AG04450 (cell line): ENCODE measurements around the gene DMRTB1. TPM values are rescaled to one million over a fixed set of nuclear protein-coding genes. Genes with fewer than 3 reads are reported as not detected.

Experiments
- CTCF ChIA-PET: fragments of 300-600, 350-600 bp; formaldehyde crosslinking; extraction: SDS; loops from one replicate; lab custom pipeline; 2022; ENCODE audit warnings: antibody characterized with exemption, inconsistent platforms; lab: Charles Lee
- POLR2A ChIA-PET: fragments of 350-600 bp; formaldehyde crosslinking; extraction: SDS; loops from one replicate; lab custom pipeline; 2021; ENCODE audit warnings: antibody characterized with exemption, inconsistent platforms; lab: Yijun Ruan, JAX
- DNase-seq: peaks from one replicate; pipeline ENCODE4 v3.0.0-alpha.2; 2011; ENCODE audit warnings: low read depth, low spot score
- H3K27ac ChIP-seq: one replicate; pipeline ENCODE4 v1.5.1; 2012; ENCODE audit warnings: low read depth, low read length, control low read depth
- H3K27me3 ChIP-seq: one replicate; pipeline ENCODE4 v1.6.0; 2012; ENCODE audit warnings: low read length; ENCODE audit not compliant: control insufficient read depth, insufficient read depth
- H3K4me3 ChIP-seq: 2 replicates; pipeline ENCODE4 v1.5.1; 2011; ENCODE audit warnings: mild to moderate bottlenecking, low read depth, low read length, control low read depth
- H3K9me3 ChIP-seq: 2 replicates; pipeline ENCODE4 v1.5.1; 2012; ENCODE audit warnings: low read length; ENCODE audit not compliant: control insufficient read depth, insufficient read depth
- polyA plus RNA-seq: library from polyadenylated mRNA; depleted of rRNA; stranded (reverse); fragments of >200 nt; gene quantifications from 2 replicates; pipeline ENCODE4 v1.2.3, GENCODE V29; 2011
- TF ChIP-seq, protein P1 (sequence below): IDR thresholded peaks from 2 replicates; pipeline ENCODE4 v1.5.1; 2011; ENCODE audit warnings: low read depth, low read length, control low read depth, inconsistent platforms

Gene DMRTB1
- polyA plus RNA-seq, 1 experiment: not detected

- TF ChIP-seq, protein P1, sequence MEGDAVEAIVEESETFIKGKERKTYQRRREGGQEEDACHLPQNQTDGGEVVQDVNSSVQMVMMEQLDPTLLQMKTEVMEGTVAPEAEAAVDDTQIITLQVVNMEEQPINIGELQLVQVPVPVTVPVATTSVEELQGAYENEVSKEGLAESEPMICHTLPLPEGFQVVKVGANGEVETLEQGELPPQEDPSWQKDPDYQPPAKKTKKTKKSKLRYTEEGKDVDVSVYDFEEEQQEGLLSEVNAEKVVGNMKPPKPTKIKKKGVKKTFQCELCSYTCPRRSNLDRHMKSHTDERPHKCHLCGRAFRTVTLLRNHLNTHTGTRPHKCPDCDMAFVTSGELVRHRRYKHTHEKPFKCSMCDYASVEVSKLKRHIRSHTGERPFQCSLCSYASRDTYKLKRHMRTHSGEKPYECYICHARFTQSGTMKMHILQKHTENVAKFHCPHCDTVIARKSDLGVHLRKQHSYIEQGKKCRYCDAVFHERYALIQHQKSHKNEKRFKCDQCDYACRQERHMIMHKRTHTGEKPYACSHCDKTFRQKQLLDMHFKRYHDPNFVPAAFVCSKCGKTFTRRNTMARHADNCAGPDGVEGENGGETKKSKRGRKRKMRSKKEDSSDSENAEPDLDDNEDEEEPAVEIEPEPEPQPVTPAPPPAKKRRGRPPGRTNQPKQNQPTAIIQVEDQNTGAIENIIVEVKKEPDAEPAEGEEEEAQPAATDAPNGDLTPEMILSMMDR: no peak
- no peak overlapping the region for H3K4me3 ChIP-seq
- POLR2A ChIA-PET: interaction anchor here (1.4 kb wide), 1 partner anchor 36 kb away, joined by 7 read pairs; no protein-coding TSS in a partner anchor
- H3K27ac ChIP-seq: peak overlapping the region; percentile 75
- H3K27me3 ChIP-seq: no peaks in the 10 kb centered on the region
- peak; percentile 51 for DNase-seq
- CTCF ChIA-PET: interaction anchor here (0.6 to 1.6 kb wide), 6 partner anchors 19 to 305 kb away, joined by 3 to 6 read pairs (median 3); no protein-coding TSS in a partner anchor
- H3K9me3 ChIP-seq: no peaks in the 10 kb centered on the region
Measured at GRCh38 chr1:53449021-53449420, 10.2 kb upstream of the DMRTB1 start.

DNA sequence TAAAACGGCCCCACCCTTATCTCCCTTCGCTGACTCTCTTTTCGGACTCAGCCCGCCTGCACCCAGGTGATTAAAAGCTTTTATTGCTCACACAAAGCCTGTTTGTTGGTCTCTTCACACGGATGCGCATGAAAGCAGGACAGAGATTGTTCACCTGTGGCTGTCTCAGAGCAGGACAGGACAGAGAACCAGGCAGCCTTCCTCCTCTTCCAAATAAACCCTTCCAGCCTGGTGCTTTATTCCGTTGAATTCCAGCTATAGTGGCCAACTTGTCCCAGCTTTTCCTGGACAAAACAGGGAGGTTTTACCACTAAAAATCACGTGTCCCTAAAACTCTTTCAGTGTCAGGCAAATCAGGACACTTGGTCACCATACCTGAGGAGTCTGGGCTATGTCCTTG is 9.5 kb upstream of the DMRTB1 start:
- TF ChIP-seq, protein P1: no peak
- CTCF ChIA-PET: interaction anchor here (0.8 to 1.4 kb wide), 7 partner anchors 14 to 304 kb away, joined by 3 to 11 read pairs (median 4); no protein-coding TSS in a partner anchor
- Histone ChIP-seq H3K9me3 (no peaks in the 10 kb centered on the region), H3K27ac (no peak overlapping the region), H3K4me3 (no peak overlapping the region), H3K27me3 (no peaks in the 10 kb centered on the region)
- POLR2A ChIA-PET: interaction anchor here (1.4 kb wide), 1 partner anchor 37 kb away, joined by 7 read pairs; no protein-coding TSS in a partner anchor
- DNase-seq: no peak

DNA sequence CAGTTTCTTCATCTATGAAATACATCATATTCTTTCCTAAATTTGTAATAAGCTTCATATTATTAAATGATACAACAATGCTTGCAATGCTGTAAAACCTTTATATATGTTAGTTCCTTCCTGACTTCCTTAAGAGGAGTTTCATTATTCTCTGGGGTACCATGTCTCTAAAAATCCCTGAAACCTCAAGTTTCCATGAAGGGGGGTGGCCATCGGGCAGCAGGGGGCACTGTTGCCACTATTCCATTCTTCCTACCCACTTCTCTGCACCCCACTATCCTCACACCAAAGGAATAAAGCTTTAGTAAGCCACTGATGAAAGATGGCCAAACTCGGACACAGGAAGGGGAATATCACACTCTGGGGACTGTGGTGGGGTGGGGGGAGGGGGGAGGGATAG is 9.0 kb upstream of the DMRTB1 start:
- Histone ChIP-seq H3K27me3 (no peaks in the 10 kb centered on the region), H3K27ac (no peak overlapping the region), H3K9me3 (no peaks in the 10 kb centered on the region), H3K4me3 (no peak overlapping the region)
- ChIA-PET CTCF (interaction anchor here (0.8 to 1.4 kb wide), 7 partner anchors 14 to 304 kb away, joined by 3 to 11 read pairs (median 4); no protein-coding TSS in a partner anchor), POLR2A (no interaction called here)
- DNase-seq: no peak
- TF ChIP-seq, protein P1: peak; percentile 40

DNA sequence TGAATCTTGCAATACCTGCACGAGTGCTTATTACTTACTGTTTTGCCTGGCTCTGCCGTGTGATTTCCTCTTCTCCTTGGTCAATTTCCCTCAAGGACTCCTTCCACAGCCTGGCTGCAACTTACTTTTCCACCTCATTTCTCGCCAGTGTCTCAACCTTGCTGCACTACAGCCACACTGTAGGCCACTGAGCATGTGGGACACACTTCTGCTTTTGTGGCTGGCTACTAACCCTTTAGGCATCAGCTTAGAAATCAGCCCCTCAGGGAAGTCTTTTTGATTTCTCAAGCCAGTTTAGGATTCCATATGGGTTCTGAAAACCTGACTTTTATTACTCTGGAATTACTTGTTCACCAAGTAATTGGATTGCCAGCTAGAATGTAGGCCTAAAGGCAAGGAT is 5.2 kb upstream of the DMRTB1 start:
- Histone ChIP-seq H3K27ac (no peak overlapping the region), H3K4me3 (no peak overlapping the region), H3K27me3 (no peaks in the 10 kb centered on the region), H3K9me3 (no peaks in the 10 kb centered on the region)
- CTCF ChIA-PET: interaction anchor here (1.0 kb wide), 1 partner anchor 15 kb away, joined by 4 read pairs; no protein-coding TSS in a partner anchor
- TF ChIP-seq, protein P1: no peak
- no peak for DNase-seq
- POLR2A ChIA-PET: no interaction called here

GRCh38 chr1:53455364-53455991 is 3.7 kb upstream of the DMRTB1 start:
- Histone ChIP-seq H3K27me3 (no peaks in the 10 kb centered on the region), H3K27ac (no peak overlapping the region), H3K4me3 (no peak overlapping the region), H3K9me3 (peaks cover 8% of the 10 kb centered on the region; the same call in 1 of the 2 replicates)
- CTCF ChIA-PET: interaction anchor here (0.8 to 1.1 kb wide), 2 partner anchors 9 to 11 kb away, joined by 3 read pairs; no protein-coding TSS in a partner anchor
- no peak for DNase-seq
- POLR2A ChIA-PET: no interaction called here
- TF ChIP-seq, protein P1: no peak
